Measurements from ENCODE around the gene GDAP2.
A peak's percentile ranks its signal among the peaks of the same experiment; 100 is the strongest.
"Not testable (repeated sequence)": the region's sequence is repeated elsewhere in the genome, so short reads cannot be mapped to it uniquely, and the experiment has no call there.

The GDAP2 gene

GRCh38 chr1:117930484-117930883 lies 1.1 kb upstream of the GDAP2 start:
- CTCF ChIA-PET: interaction anchor here (0.6 kb wide), 1 partner anchor 484 kb away, joined by 4 read pairs; no protein-coding TSS in a partner anchor
- POLR2A ChIA-PET (ENCODE audit: low non-redundant PET): no interaction called here
- DNase-seq (ENCODE audit: low spot score): no peak
- no peak overlapping the region for H3K27ac ChIP-seq
- no peak for TF ChIP-seq CTCF (conservative IDR thresholded peaks at IDR 0.05; ENCODE audit: low read depth)

- peak overlapping the region; percentile 83 for H3K27ac ChIP-seq
- TF ChIP-seq CTCF (conservative IDR thresholded peaks at IDR 0.05; ENCODE audit: low read depth): no peak
- no peak for DNase-seq (ENCODE audit: low spot score)
- POLR2A ChIA-PET (ENCODE audit: low non-redundant PET): no interaction called here
- CTCF ChIA-PET: interaction anchor here (0.6 to 1.0 kb wide), 2 partner anchors 34 to 483 kb away, joined by 3 to 4 read pairs; no protein-coding TSS in a partner anchor
Measured at GRCh38 chr1:117930173-117930447, 689 bp upstream of the GDAP2 start.

GRCh38 chr1:117928881-117929342 lies 509 bp downstream of the GDAP2 start:
- POLR2A ChIA-PET (ENCODE audit: low non-redundant PET): interaction anchor here (0.5 kb wide), 1 partner anchor 818 kb away, joined by 4 read pairs; no protein-coding TSS in a partner anchor
- DNase-seq (ENCODE audit: low spot score): peak; percentile 40
- TF ChIP-seq CTCF (conservative IDR thresholded peaks at IDR 0.05; ENCODE audit: low read depth): 0 out of 2 replicates have a peak, but pooled peaks have one; percentile 14
- H3K27ac ChIP-seq: peak overlapping the region; percentile 83
- CTCF ChIA-PET: interaction anchor here (0.9 kb wide), 1 partner anchor 9 kb away, joined by 3 read pairs; no protein-coding TSS in a partner anchor

- POLR2A ChIA-PET (ENCODE audit: low non-redundant PET): no interaction called here
- TF ChIP-seq CTCF (conservative IDR thresholded peaks at IDR 0.05; ENCODE audit: low read depth): no peak
- CTCF ChIA-PET: no interaction called here
- no peak for DNase-seq (ENCODE audit: low spot score)
- H3K27ac ChIP-seq: no peak overlapping the region
Measured at GRCh38 chr1:117925981-117926380, 3.4 kb downstream of the GDAP2 start.

- POLR2A ChIA-PET (ENCODE audit: low non-redundant PET); CTCF ChIA-PET; H3K27ac ChIP-seq; DNase-seq (ENCODE audit: low spot score): not testable (repeated sequence)
Measured at GRCh38 chr1:117922717-117923116, 6.7 kb downstream of the GDAP2 start.

- ChIA-PET CTCF (no interaction called here), POLR2A (ENCODE audit: low non-redundant PET) (no interaction called here)
- no peak overlapping the region for H3K27ac ChIP-seq
- DNase-seq (ENCODE audit: low spot score): no peak
- TF ChIP-seq CTCF (conservative IDR thresholded peaks at IDR 0.05; ENCODE audit: low read depth): no peak
Measured at GRCh38 chr1:117921991-117922390, 7.4 kb downstream of the GDAP2 start.

- no peak for TF ChIP-seq CTCF (conservative IDR thresholded peaks at IDR 0.05; ENCODE audit: low read depth)
- H3K27ac ChIP-seq: no peak overlapping the region
- ChIA-PET CTCF (no interaction called here), POLR2A (ENCODE audit: low non-redundant PET) (no interaction called here)
- no peak for DNase-seq (ENCODE audit: low spot score)
Measured at GRCh38 chr1:117919376-117919775, 10.0 kb downstream of the GDAP2 start.

Measured in RWPE1 (cell line).